DND-41 (cell line): ENCODE results near the gene PRKAR1A.

Experiments used
- EZH2 ChIP-seq: IDR thresholded peaks from 3 replicates; pipeline ENCODE4 v1.6.1; 2012; ENCODE audit warnings: borderline replicate concordance, low read depth, mild to moderate bottlenecking, moderate library complexity, low read length, inconsistent platforms; ENCODE audit not compliant: severe bottlenecking
- TF ChIP-seq, protein P1 (sequence below): IDR thresholded peaks from 2 replicates; pipeline ENCODE4 v1.5.1; 2012; ENCODE audit warnings: borderline replicate concordance, low read length, moderate library complexity, mild to moderate bottlenecking; ENCODE audit not compliant: poor library complexity, severe bottlenecking; ENCODE audit errors: extremely low read depth

DNA sequence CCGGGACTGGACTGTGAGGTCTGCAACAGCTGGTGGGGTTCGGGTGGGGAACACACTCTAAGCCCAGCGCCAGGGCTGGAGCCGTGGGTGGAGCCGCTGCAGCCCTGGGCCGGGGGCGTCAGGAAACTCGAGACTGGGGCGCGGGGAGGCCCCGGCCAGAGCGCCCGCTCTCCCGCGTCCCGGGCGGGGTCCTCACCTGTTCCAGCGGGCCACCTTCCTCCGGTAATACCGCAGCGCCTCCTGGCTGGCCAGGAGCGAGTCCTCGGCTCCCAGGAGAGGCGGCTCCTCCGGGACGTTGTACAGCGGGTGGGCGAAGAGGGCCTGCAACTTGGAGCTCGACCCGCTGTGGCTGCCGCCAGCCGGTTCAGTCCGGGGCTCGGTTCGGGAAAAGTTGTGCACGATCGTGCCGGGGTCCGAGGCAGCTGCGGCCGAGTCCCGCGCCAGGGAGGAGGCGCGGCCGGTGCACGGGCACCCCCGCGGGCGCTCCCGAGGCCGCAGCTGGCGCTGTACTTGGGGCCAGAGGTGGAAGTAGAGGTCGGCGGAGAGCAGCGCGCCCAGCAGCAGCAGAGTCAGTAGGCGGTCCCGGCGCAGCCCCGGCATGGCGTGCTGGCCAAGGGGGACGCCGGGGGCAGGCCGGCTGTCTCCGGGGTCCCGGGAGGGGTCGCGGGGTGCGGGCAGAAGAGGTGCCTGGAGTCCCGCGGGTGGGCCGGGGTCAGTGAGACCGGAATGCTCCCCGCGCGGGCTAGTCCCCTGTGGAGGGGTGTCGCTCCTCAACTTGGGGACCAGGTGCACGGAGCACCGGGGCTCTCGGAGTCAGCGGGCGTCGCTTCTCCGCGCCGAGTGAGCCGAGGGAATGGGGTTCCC is 88.1 kb downstream of the PRKAR1A start:
- TF ChIP-seq, protein P1, sequence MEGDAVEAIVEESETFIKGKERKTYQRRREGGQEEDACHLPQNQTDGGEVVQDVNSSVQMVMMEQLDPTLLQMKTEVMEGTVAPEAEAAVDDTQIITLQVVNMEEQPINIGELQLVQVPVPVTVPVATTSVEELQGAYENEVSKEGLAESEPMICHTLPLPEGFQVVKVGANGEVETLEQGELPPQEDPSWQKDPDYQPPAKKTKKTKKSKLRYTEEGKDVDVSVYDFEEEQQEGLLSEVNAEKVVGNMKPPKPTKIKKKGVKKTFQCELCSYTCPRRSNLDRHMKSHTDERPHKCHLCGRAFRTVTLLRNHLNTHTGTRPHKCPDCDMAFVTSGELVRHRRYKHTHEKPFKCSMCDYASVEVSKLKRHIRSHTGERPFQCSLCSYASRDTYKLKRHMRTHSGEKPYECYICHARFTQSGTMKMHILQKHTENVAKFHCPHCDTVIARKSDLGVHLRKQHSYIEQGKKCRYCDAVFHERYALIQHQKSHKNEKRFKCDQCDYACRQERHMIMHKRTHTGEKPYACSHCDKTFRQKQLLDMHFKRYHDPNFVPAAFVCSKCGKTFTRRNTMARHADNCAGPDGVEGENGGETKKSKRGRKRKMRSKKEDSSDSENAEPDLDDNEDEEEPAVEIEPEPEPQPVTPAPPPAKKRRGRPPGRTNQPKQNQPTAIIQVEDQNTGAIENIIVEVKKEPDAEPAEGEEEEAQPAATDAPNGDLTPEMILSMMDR: no peak
- no peak for TF ChIP-seq EZH2
